Gastroesophageal sphincter (tissue), 3 donors: ENCODE data around the gene HLA-DQA2.

Experiments used
- CTCF ChIP-seq, 4 experiments: fragments of 200-600 bp in 2 of 4; fragments of 450-650 bp in 2 of 4; sonication (generic) in 1 of 4; IDR thresholded peaks; one replicate each; pipeline ENCODE4 v1.5.1; 2017 to 2019; ENCODE audit warnings: antibody characterized with exemption in 4 of 4, mild to moderate bottlenecking in 2 of 4, moderate library complexity in 2 of 4
- POLR2A ChIP-seq, 2 donors: fragments of 450-650 bp; IDR thresholded peaks; one replicate each; pipeline ENCODE4 v1.6.1; 2017; ENCODE audit warnings: antibody characterized with exemption in 2 of 2, mild to moderate bottlenecking in 2 of 2, moderate library complexity in 1 of 2
- POLR2AphosphoS5 ChIP-seq: sonication (generic); formaldehyde crosslinking; IDR thresholded peaks from one replicate; pipeline ENCODE4 v1.6.1; 2017; ENCODE audit warnings: antibody characterized with exemption

GRCh38 chr6:32713241-32713640, 27.9 kb upstream of the HLA-DQA2 start:
- TF ChIP-seq CTCF (IDR thresholded peaks at IDR 0.05) (no peak), POLR2AphosphoS5 (no peak), POLR2A (IDR thresholded peaks at IDR 0.05) (no peak)
